ENCODE measurements around the gene KLK12. TPM values are rescaled to one million over a fixed set of nuclear protein-coding genes. Genes with fewer than 3 reads are reported as not detected.

KLK12 gene
- total and polyA plus RNA-seq, 2 experiments from 2014 or later = not detected

GRCh38 chr19:51015691-51016267, 19.0 kb downstream of the KLK12 start:
- H3K4me3 ChIP-seq = no peak overlapping the region
- H3K79me2 ChIP-seq (ENCODE audit: insufficient read depth) = no peaks in the 10 kb centered on the region
- H3K9me2 ChIP-seq (ENCODE audit: insufficient read depth) = no peaks in the 10 kb centered on the region
- TF ChIP-seq EZH2 (IDR thresholded peaks at IDR 0.05; ENCODE audit: insufficient read depth, poor library complexity, severe bottlenecking) (no peak), EZH2phosphoT487 (IDR thresholded peaks at IDR 0.05; ENCODE audit: insufficient read depth, low read depth) (no peak)
- H3K27me3 ChIP-seq (replicated peaks; ENCODE audit: insufficient read depth) = peaks cover 49% of the 10 kb centered on the region
- H3K9me3 ChIP-seq (ENCODE audit: low read depth) = no peaks in the 10 kb centered on the region
- H3K9ac ChIP-seq = no peak overlapping the region
- H3K4me1 ChIP-seq (ENCODE audit: insufficient read depth) = no peaks in the 10 kb centered on the region
- no peaks in the 10 kb centered on the region for H3K36me3 ChIP-seq (ENCODE audit: low read depth)
- 41 to 47% methylated on average over 19 of the region's 19 CpGs for WGBS, 2 experiments (ENCODE audit: low coverage in 1 of 2, low lambda C conversion rate in 2 of 2, missing lambda C conversion rate in 2 of 2)
- H3K4me2 ChIP-seq (ENCODE audit: unreplicated experiment) = no peak overlapping the region
- H4K20me1 ChIP-seq (ENCODE audit: insufficient read depth) = no peaks in the 10 kb centered on the region
- no peak overlapping the region for H2AFZ ChIP-seq
- H3K27ac ChIP-seq = no peak overlapping the region
- in situ Hi-C loops (cut with MboI) = no loop called here
- 0 out of 2 replicates have a peak, but pooled peaks cover under 1% of the 10 kb centered on the region for H3F3A ChIP-seq (ENCODE audit: insufficient read depth)
- DNase-seq = no peak

- H3K9me3 ChIP-seq (ENCODE audit: low read depth) = no peaks in the 10 kb centered on the region
- no peak for DNase-seq
- H3K4me2 ChIP-seq (ENCODE audit: unreplicated experiment) = no peak overlapping the region
- no peak overlapping the region for H3K27ac ChIP-seq
- H3K36me3 ChIP-seq (ENCODE audit: low read depth) = no peaks in the 10 kb centered on the region
- no peak for TF ChIP-seq EZH2 (IDR thresholded peaks at IDR 0.05; ENCODE audit: insufficient read depth, poor library complexity, severe bottlenecking)
- TF ChIP-seq EZH2phosphoT487 (IDR thresholded peaks at IDR 0.05; ENCODE audit: insufficient read depth, low read depth) = no peak
- WGBS, 2 experiments (ENCODE audit: low coverage in 1 of 2, low lambda C conversion rate in 2 of 2, missing lambda C conversion rate in 2 of 2) = 53 to 59% methylated on average over 6 of the region's 6 CpGs
- H3K79me2 ChIP-seq (ENCODE audit: insufficient read depth) = no peaks in the 10 kb centered on the region
- H3K27me3 ChIP-seq (replicated peaks; ENCODE audit: insufficient read depth) = peaks cover 54% of the 10 kb centered on the region
- in situ Hi-C loops (cut with MboI) = no loop called here
- H3F3A ChIP-seq (ENCODE audit: insufficient read depth) = no peaks in the 10 kb centered on the region
- no peaks in the 10 kb centered on the region for H4K20me1 ChIP-seq (ENCODE audit: insufficient read depth)
- H2AFZ ChIP-seq = no peak overlapping the region
- no peak overlapping the region for H3K4me3 ChIP-seq
- no peaks in the 10 kb centered on the region for H3K9me2 ChIP-seq (ENCODE audit: insufficient read depth)
- no peaks in the 10 kb centered on the region for H3K4me1 ChIP-seq (ENCODE audit: insufficient read depth)
- H3K9ac ChIP-seq = no peak overlapping the region
Observed at GRCh38 chr19:51014242-51014641, 20.6 kb downstream of the KLK12 start.

- WGBS, 2 experiments (ENCODE audit: low coverage in 1 of 2, low lambda C conversion rate in 2 of 2, missing lambda C conversion rate in 2 of 2) = 36 to 38% methylated on average over 12 of the region's 12 CpGs
- Histone ChIP-seq H3K9ac (no peak overlapping the region), H2AFZ (no peak overlapping the region), H3K36me3 (ENCODE audit: low read depth) (no peaks in the 10 kb centered on the region), H3K79me2 (ENCODE audit: insufficient read depth) (no peaks in the 10 kb centered on the region), H4K20me1 (ENCODE audit: insufficient read depth) (no peaks in the 10 kb centered on the region), H3K27me3 (replicated peaks; ENCODE audit: insufficient read depth) (peaks cover 47% of the 10 kb centered on the region), H3K4me2 (ENCODE audit: unreplicated experiment) (no peak overlapping the region), H3K9me3 (ENCODE audit: low read depth) (no peaks in the 10 kb centered on the region), H3K9me2 (ENCODE audit: insufficient read depth) (no peaks in the 10 kb centered on the region), H3F3A (ENCODE audit: insufficient read depth) (no peaks in the 10 kb centered on the region), H3K27ac (no peak overlapping the region), H3K4me1 (ENCODE audit: insufficient read depth) (no peaks in the 10 kb centered on the region), H3K4me3 (no peak overlapping the region)
- in situ Hi-C loops (cut with MboI) = no loop called here
- TF ChIP-seq EZH2phosphoT487 (IDR thresholded peaks at IDR 0.05; ENCODE audit: insufficient read depth, low read depth) (no peak), EZH2 (IDR thresholded peaks at IDR 0.05; ENCODE audit: insufficient read depth, poor library complexity, severe bottlenecking) (no peak)
- DNase-seq = no peak
Observed at GRCh38 chr19:51012661-51013190, 22.1 kb downstream of the KLK12 start.

GRCh38 chr19:51010066-51010795, 24.6 kb downstream of the KLK12 start:
- Histone ChIP-seq H3K9me3 (ENCODE audit: low read depth) (no peaks in the 10 kb centered on the region), H3K79me2 (ENCODE audit: insufficient read depth) (no peaks in the 10 kb centered on the region), H3K27ac (no peak overlapping the region), H3K9ac (no peak overlapping the region), H3K4me3 (no peak overlapping the region), H3F3A (ENCODE audit: insufficient read depth) (no peaks in the 10 kb centered on the region), H3K36me3 (ENCODE audit: low read depth) (no peaks in the 10 kb centered on the region), H4K20me1 (ENCODE audit: insufficient read depth) (no peaks in the 10 kb centered on the region), H2AFZ (no peak overlapping the region), H3K4me1 (ENCODE audit: insufficient read depth) (no peaks in the 10 kb centered on the region), H3K27me3 (replicated peaks; ENCODE audit: insufficient read depth) (peaks cover 30% of the 10 kb centered on the region), H3K4me2 (ENCODE audit: unreplicated experiment) (no peak overlapping the region), H3K9me2 (ENCODE audit: insufficient read depth) (no peaks in the 10 kb centered on the region)
- in situ Hi-C loops (cut with MboI) = no loop called here
- WGBS, 2 experiments (ENCODE audit: low coverage in 1 of 2, low lambda C conversion rate in 2 of 2, missing lambda C conversion rate in 2 of 2) = 31% methylated on average over 4 of the region's 4 CpGs
- DNase-seq = no peak
- TF ChIP-seq EZH2phosphoT487 (IDR thresholded peaks at IDR 0.05; ENCODE audit: insufficient read depth, low read depth) = no peak
- TF ChIP-seq EZH2 (IDR thresholded peaks at IDR 0.05; ENCODE audit: insufficient read depth, poor library complexity, severe bottlenecking) = no peak

Data from GM23248 (cell line).